Skin epidermis (tissue), 12 donors: ENCODE data around the gene KPNA3.

Experiments
- H3K27ac ChIP-seq, 21 experiments: fragments of 200-600 bp; sonication (generic) in 11 of 21; one replicate each; pipeline ENCODE4 v1.5.0; 2020; ENCODE audit warnings: mild to moderate bottlenecking in 3 of 21, inconsistent platforms in 2 of 21, moderate library complexity in 2 of 21
- H3K4me3 ChIP-seq, 7 experiments: fragments of 200-600 bp; sonication (generic) in 2 of 7; one replicate each; pipeline ENCODE4 v1.5.0; 2020; ENCODE audit warnings: inconsistent platforms in 2 of 7, mild to moderate bottlenecking in 2 of 7, moderate library complexity in 1 of 7

KPNA3 gene

GRCh38 chr13:49649963-49650312, 142.5 kb downstream of the KPNA3 start:
- Histone ChIP-seq H3K4me3 (no peak overlapping the region), H3K27ac (no peak overlapping the region)
